Stimulated activated CD8-positive, alpha-beta memory T cell treated with anti-CD3 and anti-CD28 coated beads, Interleukin-15, amount 100 ng/mL, for 48 hours (primary cell): ENCODE data around the gene AUTS2.

Source experiments
- DNase-seq, 2 donors: peaks; one replicate each; pipeline ENCODE4 v3.0.0-alpha.2; 2020; ENCODE audit warnings: low read depth in 2 of 2

The AUTS2 gene

DNA sequence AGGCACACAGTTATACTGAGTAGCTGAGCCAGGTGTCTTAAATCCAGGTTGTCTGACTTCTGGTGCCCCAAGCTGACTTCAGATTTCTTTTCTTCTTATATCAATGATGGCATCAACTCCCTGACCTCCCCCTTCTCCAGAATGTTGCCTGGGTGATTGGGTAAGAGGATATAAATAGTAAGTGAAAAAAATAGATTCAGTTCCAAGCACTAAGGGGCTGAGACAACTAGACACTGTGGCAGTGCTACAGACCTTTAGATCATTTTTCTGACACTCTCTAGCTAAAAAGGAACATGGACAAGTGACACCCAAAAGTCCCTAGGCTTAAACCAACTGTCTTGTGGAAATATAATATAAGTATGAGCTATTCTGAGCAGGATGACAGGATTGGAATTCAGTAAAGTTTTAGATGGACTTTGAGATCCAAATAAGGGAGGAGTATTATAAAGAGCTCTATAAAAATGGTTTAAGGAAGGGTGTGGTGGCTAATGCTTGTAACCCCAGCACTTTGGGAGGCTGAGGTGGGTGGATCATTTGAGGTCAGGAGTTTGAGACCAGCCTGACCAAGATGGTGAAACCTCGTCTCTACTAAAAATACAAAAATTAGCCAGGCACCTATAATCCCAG is 944.6 kb downstream of the AUTS2 start:
- DNase-seq: no peak

DNA sequence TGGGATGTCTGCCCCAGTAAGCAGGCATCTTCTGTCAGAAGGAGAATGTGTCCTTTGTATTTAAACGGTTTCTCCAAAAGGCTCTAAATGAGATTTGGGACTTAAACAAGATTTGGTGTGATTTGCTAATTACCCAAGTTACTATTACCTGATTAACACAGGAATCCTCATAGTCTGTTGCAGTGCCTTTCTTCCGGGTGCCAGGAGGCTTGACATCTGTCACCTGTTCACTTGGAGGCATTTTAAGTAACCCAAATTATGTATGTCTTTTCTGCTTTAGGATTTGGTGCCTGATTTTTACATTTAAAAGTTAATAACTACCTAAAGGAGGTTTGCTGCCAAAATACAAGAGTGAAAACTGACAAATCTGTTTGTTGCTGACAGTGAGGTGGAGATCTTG is 945.7 kb downstream of the AUTS2 start:
- DNase-seq: no peak

DNA sequence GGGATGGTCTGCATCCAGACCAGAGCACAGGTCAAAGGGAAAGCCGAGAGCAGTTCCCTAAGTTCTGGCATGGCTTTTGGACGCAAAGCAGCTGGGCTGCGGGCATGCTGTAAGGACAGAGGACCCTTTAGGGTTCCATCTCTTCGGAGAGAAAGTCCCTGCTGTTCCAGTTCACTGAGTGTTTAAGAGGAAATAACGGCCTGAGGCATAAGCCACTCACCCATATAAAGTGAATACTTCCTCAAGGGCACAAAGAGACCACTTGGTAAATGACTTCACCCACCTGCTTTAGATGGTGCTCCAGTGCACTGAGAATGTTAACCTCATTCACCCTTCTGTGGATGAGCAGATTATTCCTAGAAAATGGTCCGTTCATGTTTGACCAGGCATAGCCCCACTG is 946.9 kb downstream of the AUTS2 start:
- DNase-seq: no peak

DNA sequence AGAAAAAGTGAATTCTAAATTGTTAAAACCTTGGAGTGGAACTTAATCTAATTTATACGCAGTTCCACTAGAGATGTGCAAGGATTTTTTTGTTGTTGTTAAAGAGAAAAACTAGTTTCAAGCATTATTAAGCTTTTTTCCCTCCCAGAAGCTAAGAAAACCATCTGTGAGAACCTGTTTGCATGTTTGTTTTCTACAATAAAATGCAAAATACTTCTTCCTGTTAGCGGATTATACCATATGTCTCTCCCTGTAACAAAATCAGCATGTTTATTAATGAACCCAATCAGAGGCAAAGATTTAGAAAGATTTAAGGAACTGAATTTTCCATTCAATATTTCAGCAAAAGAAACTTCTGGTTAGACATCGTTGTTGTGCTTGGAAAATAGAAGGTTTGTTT is 953.9 kb downstream of the AUTS2 start:
- no peak for DNase-seq

DNA sequence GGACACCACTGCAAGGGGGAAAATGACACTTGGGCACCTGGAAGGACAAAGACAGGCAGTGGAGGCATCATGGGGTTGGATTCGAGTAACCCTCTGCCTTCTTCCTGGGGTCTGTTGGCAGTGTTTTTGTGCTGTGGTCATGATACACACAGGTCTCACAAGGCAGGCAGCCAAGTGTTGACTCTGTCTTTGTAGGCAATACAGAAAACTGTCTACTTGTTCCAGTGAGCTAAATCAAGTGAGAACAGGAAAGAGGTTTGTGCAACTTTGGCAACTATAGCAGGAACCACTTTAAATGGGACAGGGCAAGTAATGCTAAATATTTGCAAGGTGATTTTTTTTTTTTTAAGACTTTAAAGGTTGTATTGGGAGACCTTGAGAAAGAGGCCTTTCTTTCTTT is 955.1 kb downstream of the AUTS2 start:
- no peak for DNase-seq

DNA sequence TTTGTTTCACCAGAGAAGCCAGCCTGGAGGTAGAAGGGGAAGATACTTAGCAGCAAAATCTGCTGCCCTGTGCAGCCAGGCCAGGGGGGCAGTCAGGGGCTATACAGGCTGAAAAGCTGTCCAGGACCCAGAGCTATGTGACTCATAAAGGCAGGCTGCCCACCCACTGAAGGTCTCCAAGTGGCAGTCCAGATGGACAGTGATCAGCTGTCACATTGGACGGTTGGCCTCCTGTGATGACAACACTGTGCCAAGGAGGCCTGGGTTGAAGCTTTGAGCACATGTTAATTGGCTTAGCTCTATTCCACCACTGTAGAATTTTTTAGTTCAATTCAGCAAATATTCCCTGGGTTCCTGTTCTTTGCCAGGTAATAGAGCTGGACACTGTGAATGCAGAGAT is 956.4 kb downstream of the AUTS2 start:
- no peak for DNase-seq

DNA sequence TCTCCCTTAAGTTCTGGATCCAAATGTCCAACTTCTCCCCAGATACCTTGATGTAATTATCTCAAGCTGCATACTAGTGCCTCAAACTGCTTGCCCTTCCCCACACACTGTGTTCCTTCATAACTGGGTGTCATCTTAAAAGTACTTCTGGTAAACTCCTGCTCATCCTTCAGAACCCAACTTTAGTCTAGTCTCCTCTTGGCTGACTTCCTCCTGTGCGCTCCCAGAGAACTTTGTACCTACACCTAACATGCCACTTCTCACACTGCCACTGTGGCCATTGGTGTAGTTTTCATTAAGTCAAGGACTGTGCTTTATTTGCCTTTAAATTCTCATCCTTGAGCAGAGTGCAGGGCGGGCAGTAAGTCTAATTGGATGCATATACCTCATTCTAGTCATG is 958.5 kb downstream of the AUTS2 start:
- no peak for DNase-seq

DNA sequence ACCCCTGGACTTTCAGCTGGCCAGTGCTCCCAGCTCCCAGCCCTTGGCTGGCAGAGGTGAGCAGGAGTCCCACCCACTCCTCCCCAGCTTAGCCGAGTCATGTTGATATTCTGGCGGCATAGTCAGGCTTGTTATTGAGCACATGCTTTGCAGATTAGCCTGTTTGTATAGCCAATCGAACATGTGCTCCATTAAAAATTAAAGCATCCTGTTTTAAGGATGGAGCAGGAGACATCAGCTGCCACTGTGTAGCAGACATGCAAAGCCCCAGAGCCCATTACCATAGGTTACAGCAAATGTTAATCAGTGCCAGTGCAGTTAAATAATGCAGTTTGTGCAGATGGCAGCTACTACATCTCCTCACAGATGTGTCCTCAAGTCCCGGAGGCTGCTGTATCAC is 959.1 kb downstream of the AUTS2 start:
- no peak for DNase-seq

DNA sequence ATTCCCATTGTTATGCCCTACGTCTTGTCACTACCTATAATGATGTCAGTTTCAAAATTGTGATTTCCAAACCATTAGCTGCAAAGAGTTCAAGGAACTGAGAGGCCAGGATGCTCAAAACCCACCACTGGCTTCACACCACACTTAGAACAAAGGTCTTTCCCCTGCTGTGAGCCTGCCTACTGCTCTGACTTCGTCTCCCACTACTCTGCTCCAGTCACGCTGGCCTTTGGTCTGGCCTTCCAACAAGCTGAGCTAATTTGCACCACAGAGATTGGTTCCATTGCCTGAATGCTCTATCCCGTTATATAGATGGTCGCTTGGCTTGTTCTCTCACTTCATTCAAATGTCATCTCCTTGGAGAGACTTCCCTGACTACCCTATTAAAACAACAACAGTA is 961.5 kb downstream of the AUTS2 start:
- no peak for DNase-seq

DNA sequence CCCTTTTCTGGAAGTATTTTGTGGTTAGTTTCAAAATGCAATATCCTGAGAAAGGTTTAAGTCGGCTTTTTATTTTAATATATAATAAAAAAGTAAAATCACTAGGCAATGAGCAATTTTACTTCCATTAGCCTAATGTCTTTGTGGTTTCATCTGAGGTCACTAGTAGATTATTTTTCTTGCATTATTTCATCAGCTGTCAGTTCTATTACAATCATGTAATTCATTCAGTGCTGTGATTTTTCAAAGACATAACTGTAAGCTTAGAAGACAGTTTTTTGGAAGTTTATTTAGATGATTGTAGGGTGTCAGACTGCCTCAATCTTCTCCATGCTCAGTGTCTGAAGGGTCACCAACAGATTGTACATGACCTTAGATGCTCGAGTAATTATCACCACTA is 965.7 kb downstream of the AUTS2 start:
- DNase-seq: no peak

DNA sequence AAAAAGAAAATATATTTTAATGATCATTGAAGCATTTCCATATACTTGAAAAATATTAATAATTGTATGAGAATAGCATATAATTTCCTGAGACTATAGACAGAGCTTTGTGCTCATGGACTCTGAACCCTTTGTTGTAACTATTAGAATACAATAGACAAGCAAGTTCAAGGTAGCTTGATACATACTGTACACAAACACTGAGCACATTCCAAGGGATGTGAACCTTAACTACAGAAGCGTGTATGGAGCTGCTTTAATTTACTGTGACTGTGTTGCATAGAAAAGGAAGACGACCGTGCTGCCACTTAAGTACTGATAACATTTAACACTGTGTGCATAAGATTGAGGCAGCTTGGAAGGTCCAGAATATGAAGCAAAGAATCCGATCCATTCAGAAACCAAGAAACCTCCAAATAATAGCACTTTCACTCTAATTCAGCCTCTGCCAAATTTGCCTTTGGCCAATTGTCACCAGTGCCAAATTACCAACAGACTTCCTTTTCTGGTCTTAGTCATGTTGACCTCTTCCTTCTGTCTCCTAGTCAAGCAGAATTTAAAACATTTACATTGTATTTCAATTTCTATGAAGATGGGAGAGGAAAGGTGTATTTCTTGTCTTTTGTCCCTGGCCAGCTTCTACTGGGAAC is 967.6 kb downstream of the AUTS2 start:
- DNase-seq: no peak

DNA sequence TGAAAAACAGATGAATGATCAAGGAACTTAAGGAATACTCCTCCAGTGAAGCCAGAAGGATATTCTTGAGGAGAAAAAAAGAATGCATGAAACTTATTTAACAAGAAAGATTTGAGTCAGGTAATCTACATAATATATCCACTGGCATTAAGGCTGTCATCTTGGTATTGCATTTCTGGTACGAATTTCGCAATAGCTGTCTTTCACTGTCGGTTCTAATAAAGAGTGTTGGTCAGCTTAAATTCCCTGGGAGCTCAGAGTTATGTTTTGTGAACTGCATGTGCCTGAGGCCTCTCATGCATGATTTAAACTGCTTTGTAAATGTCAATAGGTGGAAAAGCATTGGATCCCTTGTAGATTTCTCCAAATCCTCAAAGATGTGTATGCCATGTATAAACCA is 968.4 kb downstream of the AUTS2 start:
- DNase-seq: no peak

DNA sequence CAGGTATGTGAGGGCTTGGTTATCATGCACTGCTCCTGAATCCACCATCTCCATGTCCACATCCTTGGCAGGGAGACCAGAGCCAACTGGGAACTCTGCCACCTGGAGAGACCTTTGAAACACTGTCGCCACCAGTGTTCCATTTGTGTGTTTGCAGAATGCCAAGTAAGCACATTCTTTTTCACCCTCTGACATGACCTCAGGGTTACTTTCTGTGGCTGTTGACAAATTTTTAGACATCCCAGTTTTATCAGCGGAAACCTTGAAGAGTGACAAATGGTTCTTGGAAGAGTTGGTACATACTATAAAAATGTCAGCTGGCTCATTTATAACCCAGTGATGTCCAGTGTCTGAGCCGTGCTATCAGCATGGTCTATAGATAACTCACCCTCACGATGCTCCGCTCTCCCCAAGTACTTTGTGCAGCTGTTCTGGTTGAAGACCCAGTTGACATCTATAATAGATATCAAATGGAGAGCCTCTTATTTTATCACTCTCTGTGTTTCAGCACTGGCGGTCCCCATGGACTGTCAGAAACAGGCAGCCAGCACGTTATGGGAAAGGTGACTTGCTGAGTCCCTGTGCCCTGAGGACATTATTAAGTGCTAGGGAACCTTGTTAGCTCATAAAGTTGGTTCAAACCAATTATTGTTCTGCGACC is 970.5 kb downstream of the AUTS2 start:
- DNase-seq: no peak

DNA sequence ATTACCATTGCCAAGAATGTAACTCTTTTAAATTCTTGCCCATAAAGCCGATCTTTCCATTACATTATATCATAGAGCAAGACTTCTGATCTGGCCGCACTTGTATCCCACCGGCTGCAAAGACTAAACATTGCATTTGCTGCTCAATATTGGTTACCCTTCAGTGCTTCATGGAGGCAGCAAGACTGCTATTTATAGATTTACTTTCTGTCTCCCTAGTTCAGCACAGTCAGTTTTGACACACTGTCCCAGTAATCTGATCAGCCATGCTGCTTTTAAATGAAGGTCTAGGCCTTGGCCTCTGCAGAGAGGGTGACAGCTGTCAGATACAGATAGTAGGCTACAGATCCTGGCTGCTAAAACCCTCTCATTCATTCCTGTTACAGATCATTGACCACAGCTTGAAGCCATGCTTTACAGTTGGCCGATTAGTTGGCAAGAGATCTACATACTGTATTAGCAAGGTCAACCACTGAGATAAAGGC is 971.1 kb downstream of the AUTS2 start:
- no peak for DNase-seq

DNA sequence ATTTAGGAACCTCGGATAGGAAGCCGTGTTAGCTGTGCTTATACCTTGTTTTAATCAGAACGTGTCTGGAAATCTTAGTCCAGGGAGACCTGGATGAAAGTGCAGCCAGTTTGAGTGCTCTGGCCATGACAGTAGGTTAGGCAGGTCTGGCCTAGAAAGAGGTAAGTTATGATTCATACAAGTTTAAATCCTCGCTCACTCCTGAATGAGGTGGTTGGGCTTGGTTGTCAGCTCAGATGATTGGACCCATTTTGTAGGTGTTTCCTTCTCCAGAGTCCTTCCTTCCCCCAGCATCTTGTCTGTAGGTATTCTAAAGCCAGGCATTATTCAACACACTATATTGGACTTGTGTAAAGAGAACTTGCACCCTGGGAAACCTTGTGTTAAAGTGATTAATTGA is 971.8 kb downstream of the AUTS2 start:
- DNase-seq: no peak

DNA sequence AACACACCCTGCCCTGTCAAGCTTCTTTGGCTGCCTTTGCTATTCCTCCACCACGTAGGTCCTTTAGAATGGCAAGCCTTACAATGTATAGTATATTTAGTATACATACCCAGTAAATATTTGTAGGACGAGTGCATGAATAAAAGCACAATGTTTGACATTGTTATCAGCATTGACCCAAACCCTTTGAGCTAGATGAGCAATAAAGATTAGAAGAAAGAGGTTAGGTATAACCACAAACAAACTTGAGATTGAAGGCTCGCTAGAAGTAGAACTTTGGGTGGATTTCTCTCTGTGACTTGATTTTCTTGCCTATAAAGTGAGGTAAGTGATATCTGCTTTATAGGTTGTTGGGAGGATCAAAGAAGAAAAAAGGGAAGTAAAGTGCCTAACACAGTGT is 972.7 kb downstream of the AUTS2 start:
- no peak for DNase-seq

DNA sequence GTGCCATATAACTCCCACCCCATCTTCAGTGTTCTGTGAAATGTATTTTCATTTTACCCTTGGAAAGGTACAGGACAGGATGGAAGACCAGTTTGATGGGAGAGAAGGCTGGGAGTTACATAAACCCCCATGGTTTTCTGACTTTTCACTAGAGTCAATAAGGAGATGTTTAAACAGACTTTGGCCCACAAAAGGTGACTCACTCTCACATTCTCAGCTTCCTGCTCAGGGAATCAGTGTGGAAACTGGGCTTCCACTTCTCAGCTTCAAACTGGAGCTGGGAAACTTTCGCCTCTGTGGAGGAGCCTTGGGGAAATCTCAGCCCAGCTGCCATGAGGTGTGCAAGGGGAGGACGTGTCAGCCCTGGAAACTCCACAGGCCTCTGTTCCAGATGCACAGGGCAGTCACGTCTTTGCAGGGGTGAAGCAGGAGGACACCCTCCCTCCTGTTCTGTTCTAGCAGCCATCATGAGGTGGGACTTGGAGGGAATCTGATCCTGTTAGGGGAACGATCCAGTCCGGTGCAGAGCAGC is 973.2 kb downstream of the AUTS2 start:
- no peak for DNase-seq

DNA sequence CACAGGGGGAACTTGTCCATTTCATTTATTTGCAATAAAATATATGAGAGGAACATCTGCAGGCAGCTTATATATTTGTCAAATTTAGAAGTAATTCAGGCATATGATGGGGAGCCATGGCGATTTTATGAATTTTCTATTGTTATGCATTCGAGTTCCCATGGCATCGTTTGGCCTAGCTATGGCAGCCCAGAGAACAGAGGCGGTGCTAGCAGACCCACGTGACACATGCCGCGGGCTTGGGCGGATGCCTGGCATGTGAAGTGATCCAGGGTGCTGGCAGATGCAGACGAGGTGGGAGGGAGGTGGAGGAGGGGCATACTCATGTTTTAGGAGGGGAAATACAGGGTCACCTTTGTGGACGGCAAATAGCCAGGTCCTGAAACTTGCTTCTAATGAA is 973.7 kb downstream of the AUTS2 start:
- no peak for DNase-seq

DNA sequence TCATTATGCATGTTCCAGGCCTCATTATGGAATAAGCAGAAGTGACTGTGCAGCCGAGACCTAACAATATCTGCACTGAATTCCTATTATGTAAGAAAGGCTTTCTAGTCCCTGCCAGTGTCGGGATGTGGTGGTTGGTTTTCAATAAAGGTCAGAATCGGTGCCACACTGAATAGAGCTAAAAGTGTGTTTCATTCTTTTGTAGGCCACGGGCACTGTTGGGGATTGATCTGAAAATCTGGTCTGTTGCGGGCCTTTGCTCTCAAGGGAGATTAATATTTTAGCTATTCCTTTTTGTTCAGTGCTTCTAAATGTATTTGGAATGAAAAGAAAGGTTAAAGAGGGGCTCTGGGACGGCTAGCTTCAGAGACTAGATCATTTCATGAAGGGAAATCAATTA is 974.3 kb downstream of the AUTS2 start:
- DNase-seq: no peak

DNA sequence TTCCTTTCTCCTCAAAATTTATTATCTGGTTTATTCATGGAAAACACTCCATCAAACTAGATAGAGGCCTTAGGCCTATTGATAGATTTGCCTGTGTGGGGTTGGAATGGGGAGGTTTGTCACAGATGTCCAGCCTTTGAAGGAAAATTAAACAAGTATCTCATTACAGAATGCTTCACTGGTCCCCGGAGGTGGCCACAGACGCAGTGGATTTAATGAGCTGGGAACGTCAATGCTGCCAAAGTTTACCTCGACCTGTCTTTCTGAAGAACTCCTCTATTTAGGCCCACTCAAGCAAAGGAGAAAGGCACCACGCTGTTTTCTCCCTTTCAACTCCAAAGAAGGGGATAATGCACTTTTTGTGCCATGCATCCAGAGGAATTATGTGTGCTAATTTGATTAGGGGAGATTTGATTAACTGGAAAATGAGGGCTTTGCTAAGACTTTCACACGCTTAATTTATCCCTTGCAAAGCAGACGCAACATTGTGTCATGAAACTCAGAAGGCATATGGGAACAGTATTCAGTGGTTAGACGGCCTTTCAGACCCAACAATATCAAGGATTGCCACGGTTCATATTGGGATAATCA is 974.9 kb downstream of the AUTS2 start:
- DNase-seq: no peak

DNA sequence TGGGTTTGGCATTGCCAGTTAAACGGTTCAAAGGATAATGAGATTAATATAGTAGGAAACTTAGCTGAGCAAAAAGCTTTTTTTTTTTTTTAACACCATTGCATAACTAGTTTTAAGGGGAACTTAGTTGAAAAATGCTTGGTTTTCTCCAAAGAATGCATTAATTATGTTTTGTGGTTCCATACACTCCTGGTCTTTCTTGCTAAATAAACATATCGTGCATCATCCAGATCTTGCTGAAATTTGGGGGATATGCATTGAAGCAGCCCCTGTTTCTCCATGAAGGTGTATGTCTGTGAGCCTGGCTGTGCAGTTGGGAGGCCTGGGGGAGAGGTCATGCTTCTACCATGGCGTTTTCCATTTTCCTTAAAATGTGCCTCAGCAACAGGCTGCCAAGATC is 975.4 kb downstream of the AUTS2 start:
- DNase-seq: no peak

DNA sequence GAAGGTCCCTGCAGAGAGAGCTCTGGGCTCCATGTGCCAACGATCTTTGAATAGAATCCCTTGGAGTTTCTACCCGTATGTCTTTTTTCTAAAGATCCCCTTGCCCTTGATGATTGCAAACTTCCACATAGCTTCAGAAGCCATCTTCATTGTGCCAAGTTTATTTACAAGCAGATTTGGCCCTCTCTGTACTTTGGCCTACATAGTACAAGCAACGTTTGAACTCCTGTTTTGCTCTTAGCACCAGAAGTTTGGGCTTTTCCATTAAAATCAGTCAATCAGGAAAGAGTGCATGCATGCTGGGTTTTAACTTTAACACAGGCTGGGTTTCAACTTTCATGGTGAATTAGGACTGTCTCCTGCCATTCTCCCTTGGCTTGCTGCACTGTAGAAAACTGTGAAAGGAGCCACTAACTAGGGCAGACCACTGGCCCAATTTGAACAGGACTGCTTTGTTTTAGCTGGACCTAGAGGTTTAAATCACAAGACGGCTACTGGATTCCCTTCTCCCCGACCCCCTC is 976.1 kb downstream of the AUTS2 start:
- no peak for DNase-seq
